GM19351 (cell line): ENCODE data around the gene KDSR.

Experiments
- ATAC-seq: cut with Tn5 transposase; IDR thresholded peaks from one replicate; pipeline ENCODE4 v1.9.1; 2021; ENCODE audit warnings: mild to moderate bottlenecking, moderate library complexity; ENCODE audit not compliant: unreplicated experiment

The KDSR gene

DNA sequence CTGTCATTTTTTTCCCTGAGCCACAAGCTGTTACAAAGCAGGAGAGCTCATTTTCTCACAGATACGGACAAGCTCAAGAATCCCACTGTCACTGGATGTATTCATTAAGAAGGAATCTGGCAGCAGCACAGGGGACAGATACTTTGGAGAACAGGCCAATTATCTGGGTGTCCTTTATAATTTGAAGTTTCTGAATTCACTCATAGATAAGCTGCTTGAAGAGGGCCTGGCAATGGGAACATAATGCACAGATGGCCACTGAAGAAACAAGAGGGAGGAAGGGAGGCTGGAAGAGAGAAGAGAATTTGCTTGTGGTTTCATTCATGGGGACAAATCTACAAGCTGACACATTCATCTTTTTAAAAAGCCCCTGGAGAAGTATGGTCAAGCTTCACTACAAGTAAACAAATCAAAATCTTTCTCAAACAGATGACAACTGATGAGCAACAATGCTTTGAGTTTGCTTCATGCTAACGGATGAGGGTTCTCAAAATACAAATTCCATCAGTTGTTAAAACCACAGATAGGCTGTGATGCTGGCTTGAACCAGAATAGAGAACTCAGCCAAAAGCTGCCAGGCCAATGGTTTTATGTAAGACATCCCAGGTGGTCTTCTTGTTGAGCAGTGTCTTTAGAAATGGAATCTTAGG is 59.3 kb downstream of the KDSR start:
- no peak for ATAC-seq

DNA sequence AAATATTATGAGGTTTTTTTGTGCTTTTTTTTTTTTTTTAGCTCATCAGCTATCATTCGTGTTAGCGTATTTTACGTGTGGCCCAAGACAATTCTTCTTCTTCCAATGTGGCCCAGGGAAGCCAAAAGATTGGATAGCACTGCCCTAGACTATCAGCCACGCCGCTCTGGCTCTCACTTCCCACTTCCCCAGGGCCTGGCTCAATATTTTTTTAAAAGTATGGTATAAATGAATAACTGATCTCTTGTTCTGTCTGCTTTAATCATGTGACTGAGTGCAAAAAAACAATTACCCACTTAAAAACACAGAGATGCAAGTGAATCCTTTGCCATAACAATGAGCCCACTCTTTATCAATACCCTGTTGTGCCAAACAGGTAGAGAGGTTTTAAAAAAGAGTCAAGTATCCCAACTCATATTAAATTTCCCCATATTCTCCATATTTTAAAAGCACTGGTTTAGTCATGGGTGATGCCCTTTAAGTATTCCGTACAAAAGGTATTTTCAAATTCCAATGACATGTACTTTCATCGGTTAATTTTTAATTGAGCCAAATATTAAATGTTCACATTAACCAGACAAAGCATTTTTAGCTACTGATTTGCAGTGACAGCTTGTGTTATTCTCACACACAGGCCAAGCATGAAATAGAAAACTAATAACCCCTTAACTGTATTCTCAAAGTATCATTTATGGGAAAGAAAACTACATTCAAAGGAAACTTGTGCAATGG is 60.0 kb downstream of the KDSR start:
- no peak for ATAC-seq

DNA sequence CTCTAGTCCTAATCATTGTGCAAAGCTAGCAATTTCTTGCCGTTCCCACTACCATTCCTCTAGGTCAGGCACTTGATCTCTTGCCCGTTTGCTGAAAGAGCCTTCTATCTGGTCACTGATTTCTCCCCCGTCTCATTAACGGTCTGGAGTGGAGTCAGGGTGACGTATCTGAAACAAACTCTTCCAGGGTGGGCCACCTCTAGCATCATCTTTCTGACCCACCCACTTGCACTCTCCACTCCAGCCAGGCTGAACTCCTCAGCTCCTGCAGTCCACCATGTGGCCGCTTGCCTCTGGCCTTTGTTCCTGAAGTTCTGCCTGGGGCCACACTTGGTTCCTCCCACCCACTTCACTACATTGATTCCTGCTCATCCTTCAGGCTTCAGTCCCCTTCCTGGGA is 60.8 kb downstream of the KDSR start:
- ATAC-seq: no peak

DNA sequence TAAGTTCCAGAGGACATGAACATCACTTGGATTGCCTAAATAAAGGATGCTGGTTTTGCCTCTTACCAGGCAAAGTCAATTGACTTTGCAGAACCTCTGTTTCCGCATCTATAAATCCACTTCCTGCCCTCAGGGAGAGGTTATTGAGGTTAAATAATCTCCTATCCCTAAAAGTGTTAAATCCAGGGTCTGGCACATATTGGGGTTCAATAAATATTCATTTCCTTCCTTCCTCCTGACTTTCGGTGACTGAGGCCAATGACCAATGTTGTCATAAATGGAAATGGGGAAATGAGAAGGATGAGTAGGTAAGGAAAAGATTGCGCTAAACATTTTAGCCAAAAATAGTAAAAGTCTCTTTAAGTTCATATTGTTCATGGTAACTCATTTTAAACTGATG is 63.5 kb downstream of the KDSR start:
- ATAC-seq: no peak

DNA sequence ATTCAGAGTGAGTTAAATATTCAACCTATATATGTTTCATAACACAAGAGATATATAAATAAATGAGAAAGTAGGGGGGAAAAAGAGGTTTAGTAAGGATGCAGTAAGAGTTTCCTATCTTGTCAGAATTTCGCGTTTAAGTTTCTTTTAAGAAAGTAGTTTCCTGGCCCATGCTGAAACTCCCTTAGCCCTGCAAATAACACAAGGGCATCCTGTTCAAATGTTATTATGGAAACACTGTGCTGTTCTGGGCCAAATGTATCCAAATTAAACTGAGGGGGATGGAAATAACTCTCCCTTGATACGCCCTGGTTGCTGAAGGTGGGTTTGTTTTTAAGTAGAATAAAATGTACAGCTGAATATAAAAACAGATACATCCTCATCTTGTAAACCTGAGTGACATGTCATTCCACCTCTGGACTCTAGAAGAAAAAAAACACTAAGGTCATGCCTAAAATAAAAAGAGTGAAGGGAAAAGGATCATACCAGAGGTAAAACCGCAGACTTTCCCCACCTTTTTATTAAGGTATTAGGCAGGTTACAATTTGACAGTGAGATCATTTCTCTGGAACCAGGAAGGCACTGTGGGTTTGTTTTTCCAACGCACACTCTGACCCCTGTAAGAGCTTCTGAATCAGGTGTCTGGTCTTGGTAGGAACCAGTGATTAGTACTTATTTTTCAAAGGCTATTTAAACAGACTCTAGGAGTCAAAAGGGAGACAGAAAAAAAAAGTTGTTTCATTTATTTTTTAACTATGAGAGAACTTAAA is 64.2 kb downstream of the KDSR start:
- no peak for ATAC-seq

DNA sequence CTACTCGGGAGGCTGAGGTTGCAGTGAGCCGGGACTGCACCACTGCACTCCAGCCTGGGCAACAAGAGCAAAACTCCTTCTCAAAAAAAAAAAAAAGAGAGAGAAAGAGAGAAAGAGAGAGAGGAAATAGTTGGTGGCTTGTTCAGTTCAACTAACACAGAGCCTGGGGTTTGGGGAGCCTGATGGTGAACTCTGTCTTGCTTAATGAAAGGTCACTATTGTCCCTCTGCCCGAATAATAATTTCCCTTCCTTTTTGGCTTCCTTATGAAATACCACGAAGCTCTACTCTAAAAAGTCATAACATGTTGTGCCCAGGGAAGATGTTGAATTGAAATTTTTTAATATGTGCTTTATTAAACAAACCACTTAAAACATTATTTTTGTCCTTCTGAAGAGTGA is 64.8 kb downstream of the KDSR start:
- no peak for ATAC-seq

DNA sequence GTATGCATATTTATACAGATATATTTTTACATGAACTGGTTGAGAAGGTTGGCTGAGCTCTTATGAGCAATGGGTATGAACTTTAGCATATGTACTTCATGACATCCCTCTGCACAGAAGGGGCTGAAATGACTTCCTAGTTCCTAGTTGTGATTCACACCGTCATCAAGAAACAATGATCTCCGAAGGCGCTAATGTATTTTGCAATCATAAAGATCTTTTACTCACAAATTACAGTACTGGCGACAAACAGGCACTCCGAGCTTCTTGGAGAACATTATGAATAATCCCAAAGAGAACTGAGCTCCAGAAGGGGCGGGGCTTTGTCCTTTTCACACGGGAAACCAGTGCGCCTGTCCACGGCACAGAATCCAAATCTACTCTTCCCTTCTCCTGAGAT is 65.6 kb downstream of the KDSR start:
- ATAC-seq: no peak

DNA sequence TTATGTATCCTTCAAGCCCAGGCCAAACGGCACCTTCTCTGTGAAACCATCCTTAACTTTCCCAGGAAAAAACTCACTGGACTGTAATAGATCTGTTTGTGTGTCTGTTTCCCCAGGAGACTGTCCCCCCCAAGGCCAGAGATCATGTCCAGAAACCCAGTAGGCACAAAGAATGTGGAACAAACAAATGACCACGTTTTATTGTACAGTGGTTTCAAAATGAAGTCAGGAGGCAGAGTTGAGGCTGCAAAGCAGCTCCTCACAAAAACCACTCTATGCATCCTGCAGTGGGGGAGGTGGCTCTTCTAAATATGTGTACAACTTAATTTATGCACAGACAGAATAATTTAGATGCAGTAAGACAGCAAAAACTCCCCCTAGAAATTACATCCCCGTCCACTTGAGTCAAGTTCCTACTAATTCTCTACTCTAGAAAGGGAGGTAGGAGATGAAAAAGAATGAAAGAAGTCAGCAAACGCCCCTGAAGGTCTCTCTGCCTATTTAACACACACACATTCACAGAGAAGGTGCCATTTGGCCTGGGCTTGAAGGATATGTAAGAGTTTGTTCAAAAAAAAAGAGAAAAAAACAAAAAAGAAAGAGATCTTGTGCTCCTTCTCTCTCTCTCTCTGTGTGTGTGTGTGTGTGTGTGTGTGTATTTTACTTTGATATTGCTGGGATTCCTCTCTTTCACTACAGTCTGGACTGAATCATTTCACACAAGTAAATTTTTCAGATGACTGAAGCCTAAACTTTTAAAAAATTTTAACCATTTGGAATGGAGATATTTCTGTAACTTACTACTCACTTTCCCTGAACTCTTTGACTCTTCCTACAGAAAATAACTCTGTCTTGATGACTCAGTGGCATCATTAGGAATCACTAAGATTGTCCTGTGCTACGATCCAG is 66.9 kb downstream of the KDSR start:
- ATAC-seq: peak; percentile 85

DNA sequence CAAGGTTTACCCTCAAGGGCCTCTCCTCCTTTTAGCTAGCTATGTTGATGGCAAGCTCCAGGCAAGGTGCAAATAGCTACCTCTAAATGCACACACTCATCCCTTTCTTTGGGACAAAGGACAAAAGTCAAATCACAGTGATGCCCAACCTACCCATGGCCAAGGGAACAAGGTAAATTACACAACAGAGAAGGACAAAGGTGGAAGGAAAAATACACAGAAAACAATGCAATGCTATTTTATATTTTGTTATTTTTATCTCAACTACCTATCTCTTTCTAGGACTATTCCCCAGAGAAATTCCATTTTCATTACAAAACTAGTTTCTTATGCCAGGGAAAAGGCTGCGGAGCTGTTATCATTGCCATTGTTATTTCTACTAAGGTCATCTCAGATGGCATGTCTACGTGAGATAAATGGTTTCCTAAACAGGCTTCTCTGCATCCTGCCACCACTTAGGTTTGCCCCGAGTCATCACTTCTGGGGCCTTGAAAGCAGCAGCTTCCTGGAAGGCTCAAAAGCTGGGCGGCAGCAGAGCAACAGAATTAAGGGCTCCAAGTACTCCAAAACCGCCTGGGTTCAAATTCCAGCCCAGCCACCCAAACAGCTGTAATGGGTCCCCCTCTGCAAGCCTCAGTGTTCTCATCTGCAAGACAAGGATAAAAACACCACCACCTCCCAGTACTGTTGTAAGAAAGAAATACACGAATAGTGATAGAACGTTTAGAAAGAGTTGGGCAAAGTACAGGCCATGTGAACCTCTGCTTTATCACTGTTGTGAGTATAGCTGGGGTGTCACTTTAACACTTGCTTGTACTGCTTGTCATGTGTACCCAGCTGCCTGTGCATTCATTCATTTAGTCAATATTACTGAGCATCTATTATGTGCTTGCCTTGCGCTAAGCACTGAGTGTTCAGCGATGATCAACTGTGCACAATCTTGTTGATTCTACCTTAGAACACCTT is 68.3 kb downstream of the KDSR start:
- no peak for ATAC-seq

DNA sequence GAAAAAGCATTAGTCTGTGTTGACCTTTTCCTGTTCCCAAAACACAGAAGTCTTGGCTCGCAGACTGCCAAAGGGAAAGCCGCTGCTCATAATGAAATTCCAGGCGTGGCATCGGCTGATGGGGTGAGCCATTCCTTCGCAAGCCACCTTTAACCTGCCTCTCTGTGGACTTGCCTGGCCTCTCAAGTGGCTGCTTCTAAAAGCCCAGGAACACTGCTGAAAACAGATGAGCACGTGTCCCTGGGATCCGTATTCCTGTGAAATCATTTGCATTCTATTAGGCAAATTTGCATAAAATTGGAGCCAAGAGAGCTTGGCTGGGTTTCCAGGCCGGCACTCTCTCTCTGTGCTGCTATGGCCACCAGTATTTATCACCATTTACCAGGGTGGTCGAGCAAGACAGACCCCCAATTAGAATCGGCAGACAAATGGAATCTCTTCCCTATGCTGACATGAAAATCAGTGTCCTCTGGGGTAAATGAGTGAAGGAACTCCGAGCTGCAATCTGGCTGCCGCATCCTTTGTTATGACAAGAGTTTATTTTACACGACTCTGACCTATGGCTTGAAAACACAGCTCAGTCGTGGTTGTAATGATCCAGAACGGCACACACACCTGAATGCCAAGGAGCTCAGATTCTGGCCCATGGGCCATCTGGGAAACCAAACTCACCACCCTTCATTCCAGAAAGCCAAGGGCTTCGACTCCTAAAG is 69.2 kb downstream of the KDSR start:
- ATAC-seq: no peak

DNA sequence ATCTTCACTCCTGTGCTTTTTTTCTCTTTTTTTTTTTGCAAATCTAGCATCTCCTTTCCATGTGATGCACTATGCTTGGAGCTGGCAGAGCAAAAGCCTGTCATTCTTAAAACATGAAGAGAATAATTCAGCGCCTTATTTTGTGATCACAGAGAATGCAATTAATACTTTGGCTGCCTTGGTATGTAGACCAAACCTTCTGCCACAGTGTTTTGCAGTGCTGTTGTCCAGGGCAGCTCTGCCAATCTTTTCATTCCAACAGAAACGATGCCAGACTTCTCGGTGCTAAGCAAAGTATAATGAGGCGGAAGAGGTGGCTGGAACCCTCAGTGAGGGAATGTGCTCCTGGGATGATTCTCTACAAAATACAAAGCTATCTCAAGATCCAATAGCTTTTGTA is 73.1 kb downstream of the KDSR start:
- no peak for ATAC-seq

DNA sequence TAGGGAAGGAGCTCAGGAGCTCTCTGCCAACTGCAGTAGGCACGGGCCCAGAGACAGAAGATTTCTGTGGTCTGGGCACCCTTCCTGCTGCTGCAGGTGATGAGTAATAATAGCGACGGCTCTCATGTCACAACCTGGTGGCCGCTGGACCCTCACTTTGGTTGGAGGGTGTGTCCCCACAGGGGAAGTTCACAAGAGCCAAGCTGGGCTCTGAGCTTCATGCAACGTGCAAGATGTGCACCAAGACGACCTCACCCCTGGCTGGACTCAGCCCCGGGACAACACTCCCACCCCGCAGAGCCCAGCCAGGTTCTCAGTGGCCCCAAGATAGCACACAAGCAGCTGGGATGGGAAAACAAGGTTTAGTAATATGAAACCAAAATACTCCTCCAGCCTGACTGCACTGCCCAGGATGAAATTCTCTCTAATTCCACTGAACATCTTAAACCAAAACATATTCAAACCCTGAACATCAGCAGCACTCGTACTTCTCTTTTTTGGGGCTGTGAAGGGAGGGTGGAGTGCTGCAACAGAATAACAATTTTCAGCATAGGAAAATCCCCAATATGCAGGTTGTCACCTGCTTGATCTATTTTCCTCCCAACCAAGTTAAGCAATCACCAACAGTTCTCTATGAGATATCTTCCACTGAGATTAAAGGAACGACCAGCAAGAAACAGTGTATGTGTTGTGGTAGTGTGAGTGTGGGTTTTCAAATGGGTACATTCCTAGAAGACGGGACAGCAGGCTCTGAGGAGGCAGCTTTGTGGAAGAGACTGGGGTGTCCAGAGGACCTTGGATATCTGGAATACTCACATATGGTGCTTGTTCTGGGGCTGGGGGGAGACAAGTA is 73.9 kb downstream of the KDSR start:
- ATAC-seq: peak; percentile 67

DNA sequence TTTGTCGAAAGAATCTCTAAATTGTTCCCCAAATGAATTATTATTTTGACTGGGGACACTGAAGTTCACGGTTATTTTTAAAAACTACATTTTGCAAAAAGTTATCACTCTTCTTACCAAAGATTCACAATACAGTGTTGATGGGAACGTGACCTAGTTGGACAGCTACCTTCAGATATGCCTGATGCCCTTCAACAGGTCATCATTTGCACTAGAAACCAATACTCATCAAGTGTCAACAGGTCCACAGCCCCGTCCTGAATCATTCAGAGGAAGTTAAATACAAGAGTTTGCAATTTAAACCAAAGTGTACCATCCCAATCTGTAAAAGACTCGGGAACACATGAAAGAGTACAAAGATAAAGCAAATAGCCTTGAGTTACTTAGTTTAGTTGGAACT is 75.7 kb downstream of the KDSR start:
- ATAC-seq: no peak

DNA sequence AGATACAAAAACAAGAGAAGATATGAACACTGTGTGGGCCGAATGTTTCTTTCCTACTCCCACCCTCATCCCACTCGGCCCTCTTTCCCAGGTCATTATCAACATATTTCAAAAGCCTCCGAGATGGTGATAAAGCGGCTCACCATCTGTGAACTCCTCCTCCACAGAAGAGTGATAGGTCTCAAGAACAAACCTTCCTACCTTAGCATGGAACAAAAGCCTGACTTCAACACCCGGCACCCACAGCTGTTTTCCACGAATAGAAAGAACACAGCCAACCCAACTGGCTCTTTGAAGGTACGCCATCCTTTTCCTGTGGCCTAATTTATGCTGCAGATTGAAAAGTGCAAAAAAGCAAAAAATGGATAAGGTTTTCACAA is 76.2 kb downstream of the KDSR start:
- ATAC-seq: no peak

DNA sequence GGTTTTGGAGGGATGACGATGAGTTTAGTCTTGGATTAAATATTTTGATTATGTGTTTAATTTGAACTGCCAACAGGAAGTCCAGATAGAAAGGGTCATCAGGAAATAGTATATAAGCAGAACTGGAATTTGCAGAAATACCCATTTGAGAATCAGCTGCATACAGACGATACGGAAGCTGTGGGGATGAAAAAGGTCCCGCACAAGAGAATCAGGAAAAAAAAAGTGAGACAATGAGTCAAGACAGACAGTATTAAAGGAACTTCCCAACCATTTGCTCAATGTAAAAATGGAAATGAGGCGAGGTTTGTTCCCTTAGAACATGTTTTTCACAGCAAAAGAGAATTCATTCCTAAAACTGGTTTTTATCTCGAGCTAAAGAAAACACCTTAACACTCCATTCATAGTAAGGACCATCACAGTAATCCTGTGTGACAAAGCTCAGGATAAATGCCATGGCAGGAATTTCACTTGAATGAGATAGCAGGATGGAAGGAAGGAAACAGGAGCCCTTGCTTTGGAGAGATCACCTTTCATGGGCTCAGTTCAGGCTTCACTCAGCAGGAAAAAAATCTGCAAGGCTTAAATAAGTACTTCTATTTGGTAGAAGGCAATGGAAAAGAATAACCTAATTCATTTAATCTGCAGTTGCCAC is 76.7 kb downstream of the KDSR start:
- no peak for ATAC-seq

DNA sequence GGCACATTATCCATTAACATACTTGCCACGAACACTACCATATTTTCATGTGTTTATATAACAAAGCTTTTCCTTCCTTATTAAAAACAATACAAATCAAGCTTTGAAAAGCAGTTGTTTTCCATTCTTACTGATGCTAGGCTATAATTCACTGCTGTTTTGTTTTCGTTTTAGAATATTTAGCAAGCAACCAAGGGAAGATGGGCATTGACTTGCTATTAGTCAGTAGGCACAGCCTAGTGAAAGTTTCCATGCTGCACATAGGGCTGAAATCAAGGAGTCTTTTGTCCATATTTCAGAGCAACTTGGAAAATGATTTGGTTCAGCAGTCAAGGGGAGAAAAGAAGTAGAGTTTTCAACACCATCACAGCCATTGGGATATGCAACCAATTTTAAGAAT is 78.7 kb downstream of the KDSR start:
- ATAC-seq: no peak

DNA sequence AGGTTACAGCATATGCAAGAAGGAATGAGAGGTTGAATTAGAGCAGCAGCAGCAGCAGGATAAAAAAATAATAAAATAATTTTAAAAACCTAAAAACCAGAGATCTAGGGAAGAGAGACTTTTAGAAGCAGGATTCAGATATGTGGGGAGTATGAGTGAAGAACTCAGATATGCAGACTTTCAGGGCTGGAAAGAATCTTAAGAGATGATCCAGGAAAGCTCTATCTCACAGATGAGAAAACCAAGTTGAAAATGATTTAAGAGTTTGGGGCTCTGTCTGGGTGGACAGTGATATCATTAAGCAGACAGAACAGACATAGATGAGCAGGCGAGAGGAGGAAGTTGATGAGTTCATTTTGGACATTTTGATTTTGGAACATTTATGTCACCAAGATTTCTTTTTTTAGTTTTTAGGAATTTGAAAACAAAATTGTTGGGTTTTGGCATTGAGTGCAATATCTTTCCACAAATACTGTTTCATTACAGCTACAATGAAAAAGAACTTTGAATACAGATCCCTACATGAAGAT is 79.2 kb downstream of the KDSR start:
- no peak for ATAC-seq

DNA sequence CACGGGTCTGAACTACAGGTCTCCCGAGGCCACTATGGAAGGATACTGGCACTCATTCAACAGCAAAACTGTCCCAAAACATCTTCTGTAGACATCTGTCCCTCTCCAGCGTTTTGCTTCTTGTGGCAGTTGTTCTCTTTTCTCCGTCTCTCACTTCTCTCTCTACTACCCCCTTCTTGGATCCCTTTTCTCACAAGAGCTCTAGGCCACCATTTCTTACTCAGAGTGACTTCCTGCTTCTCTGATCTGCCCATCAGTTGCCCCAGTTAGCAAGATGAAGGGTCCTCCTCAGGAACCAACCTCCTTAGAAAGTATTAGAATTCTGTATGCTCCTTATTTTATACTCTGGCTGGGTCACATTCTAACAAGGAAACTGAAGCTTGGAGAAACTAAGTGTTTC is 80.1 kb downstream of the KDSR start:
- ATAC-seq: no peak
